HCT116 (cell line): ENCODE results near the gene TBX4.

Experiments used
- CEBPB ChIP-seq: IDR thresholded peaks from 2 replicates; pipeline ENCODE4 v1.6.1; 2012; ENCODE audit warnings: low read depth
- EGR1 ChIP-seq: IDR thresholded peaks from 2 replicates; pipeline ENCODE4 v1.6.1; 2012; ENCODE audit warnings: low read depth
- EZH2phosphoT487 ChIP-seq: fragments of 200-600 bp; IDR thresholded peaks from 2 replicates; pipeline ENCODE4 v1.6.1; 2018; ENCODE audit warnings: antibody characterized with exemption, borderline replicate concordance
- JUND ChIP-seq: IDR thresholded peaks from 2 replicates; pipeline ENCODE4 v1.6.1; 2012
- POLR2A ChIP-seq: IDR thresholded peaks from 2 replicates; pipeline ENCODE4 v1.7.0; 2011; ENCODE audit warnings: borderline replicate concordance; ENCODE audit not compliant: insufficient read depth, insufficient read length; ENCODE audit errors: extremely low read depth
- POLR2AphosphoS5 ChIP-seq: IDR thresholded peaks from 2 replicates; pipeline ENCODE4 v1.6.1; 2011; ENCODE audit warnings: mild to moderate bottlenecking, low read depth, low read length, moderate library complexity
- SIN3A ChIP-seq: IDR thresholded peaks from 2 replicates; pipeline ENCODE4 v1.6.1; 2012; ENCODE audit warnings: low read depth
- SP1 ChIP-seq: IDR thresholded peaks from 2 replicates; pipeline ENCODE4 v1.6.1; 2012; ENCODE audit warnings: low read depth
- TF ChIP-seq, protein P1 (sequence below), 3 experiments: fragments of 200-600 bp in 1 of 3; sonication (generic) in 1 of 3; IDR thresholded peaks in 2 of 3; conservative IDR thresholded peaks in 1 of 3; 2 replicates each; pipeline ENCODE4 v1.5.1; 2012 to 2017; ENCODE audit warnings: low read depth in 2 of 3, low read length in 2 of 3, antibody characterized with exemption in 1 of 3, borderline replicate concordance in 1 of 3, control low read depth in 1 of 3, mild to moderate bottlenecking in 1 of 3, mixed read lengths in 1 of 3, mixed run types in 1 of 3, moderate library complexity in 1 of 3; ENCODE audit not compliant: insufficient read depth in 1 of 3

DNA sequence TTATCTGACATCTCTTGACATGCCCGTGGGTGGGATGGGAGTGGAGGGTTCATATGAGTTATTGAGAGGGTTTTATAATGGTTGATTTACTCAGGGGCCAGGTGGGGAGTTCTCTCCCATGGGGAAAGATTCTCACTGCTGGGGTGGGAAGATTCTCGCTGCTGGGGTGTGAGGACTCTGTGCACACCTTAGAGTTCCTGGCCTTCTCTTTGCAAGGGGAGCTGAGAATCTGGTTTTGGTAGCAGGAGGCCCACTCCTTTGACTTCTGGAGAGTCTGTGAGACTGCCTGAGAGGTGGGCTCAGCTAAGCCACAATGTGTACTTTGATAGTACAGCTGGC, 31.5 kb downstream of the TBX4 start:
- TF ChIP-seq, protein P1, sequence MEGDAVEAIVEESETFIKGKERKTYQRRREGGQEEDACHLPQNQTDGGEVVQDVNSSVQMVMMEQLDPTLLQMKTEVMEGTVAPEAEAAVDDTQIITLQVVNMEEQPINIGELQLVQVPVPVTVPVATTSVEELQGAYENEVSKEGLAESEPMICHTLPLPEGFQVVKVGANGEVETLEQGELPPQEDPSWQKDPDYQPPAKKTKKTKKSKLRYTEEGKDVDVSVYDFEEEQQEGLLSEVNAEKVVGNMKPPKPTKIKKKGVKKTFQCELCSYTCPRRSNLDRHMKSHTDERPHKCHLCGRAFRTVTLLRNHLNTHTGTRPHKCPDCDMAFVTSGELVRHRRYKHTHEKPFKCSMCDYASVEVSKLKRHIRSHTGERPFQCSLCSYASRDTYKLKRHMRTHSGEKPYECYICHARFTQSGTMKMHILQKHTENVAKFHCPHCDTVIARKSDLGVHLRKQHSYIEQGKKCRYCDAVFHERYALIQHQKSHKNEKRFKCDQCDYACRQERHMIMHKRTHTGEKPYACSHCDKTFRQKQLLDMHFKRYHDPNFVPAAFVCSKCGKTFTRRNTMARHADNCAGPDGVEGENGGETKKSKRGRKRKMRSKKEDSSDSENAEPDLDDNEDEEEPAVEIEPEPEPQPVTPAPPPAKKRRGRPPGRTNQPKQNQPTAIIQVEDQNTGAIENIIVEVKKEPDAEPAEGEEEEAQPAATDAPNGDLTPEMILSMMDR (IDR thresholded peaks at IDR 0.05 in 2 of 3, conservative IDR thresholded peaks at IDR 0.05 in 1 of 3; ENCODE audit: borderline replicate concordance in 1 of 3, insufficient read depth in 1 of 3, low read depth in 2 of 3, low read length in 2 of 3) = no peak
- TF ChIP-seq SP1 = no peak
- TF ChIP-seq SIN3A = no peak
- no peak for TF ChIP-seq POLR2A
- TF ChIP-seq POLR2AphosphoS5 = no peak
- TF ChIP-seq EZH2phosphoT487 = no peak
- TF ChIP-seq CEBPB = no peak
- no peak for TF ChIP-seq JUND
- no peak for TF ChIP-seq EGR1
